LNCaP clone FGC (cell line): Measurements from ENCODE around the gene SENP2.
A peak's percentile ranks its signal among the peaks of the same experiment; 100 is the strongest.
"Not testable (repeated sequence)": the region's sequence is repeated elsewhere in the genome, so short reads cannot be mapped to it uniquely, and the experiment has no call there.

Experiments
- DNase-seq: peaks from one replicate; pipeline ENCODE4 v3.0.0-alpha.2; 2011; ENCODE audit warnings: low read depth
- H3K4me3 ChIP-seq: 2 replicates; pipeline ENCODE4 v1.5.1; 2011; ENCODE audit warnings: mild to moderate bottlenecking, low read depth, low read length, control low read depth
- TF ChIP-seq, protein P1 (sequence below): IDR thresholded peaks from 2 replicates; pipeline ENCODE4 v1.5.1; 2012; ENCODE audit warnings: mild to moderate bottlenecking; ENCODE audit not compliant: control insufficient read depth, insufficient read depth; ENCODE audit errors: extremely low read depth

The SENP2 gene

DNA sequence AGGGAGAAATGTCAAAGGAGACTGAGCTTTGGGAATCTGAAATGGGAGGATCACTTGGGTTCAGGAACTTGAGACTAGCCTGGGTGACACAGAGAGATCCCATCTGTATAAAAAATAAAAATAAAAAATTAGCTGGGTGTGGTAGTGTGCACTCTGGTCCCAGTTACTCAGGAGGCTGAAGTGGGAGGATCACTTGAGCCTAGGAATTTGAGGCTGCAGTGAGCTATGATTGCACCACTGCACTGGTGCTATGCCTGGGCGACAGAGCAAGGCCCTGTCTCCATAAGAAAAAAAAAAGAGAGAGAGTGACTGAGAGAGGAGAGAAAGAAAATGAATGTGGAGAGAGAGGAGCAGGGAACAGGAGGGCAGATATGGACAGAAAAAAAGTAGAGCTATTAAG is 72.8 kb downstream of the SENP2 start:
- no peak overlapping the region for H3K4me3 ChIP-seq
- TF ChIP-seq, protein P1, sequence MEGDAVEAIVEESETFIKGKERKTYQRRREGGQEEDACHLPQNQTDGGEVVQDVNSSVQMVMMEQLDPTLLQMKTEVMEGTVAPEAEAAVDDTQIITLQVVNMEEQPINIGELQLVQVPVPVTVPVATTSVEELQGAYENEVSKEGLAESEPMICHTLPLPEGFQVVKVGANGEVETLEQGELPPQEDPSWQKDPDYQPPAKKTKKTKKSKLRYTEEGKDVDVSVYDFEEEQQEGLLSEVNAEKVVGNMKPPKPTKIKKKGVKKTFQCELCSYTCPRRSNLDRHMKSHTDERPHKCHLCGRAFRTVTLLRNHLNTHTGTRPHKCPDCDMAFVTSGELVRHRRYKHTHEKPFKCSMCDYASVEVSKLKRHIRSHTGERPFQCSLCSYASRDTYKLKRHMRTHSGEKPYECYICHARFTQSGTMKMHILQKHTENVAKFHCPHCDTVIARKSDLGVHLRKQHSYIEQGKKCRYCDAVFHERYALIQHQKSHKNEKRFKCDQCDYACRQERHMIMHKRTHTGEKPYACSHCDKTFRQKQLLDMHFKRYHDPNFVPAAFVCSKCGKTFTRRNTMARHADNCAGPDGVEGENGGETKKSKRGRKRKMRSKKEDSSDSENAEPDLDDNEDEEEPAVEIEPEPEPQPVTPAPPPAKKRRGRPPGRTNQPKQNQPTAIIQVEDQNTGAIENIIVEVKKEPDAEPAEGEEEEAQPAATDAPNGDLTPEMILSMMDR: no peak
- no peak for DNase-seq

DNA sequence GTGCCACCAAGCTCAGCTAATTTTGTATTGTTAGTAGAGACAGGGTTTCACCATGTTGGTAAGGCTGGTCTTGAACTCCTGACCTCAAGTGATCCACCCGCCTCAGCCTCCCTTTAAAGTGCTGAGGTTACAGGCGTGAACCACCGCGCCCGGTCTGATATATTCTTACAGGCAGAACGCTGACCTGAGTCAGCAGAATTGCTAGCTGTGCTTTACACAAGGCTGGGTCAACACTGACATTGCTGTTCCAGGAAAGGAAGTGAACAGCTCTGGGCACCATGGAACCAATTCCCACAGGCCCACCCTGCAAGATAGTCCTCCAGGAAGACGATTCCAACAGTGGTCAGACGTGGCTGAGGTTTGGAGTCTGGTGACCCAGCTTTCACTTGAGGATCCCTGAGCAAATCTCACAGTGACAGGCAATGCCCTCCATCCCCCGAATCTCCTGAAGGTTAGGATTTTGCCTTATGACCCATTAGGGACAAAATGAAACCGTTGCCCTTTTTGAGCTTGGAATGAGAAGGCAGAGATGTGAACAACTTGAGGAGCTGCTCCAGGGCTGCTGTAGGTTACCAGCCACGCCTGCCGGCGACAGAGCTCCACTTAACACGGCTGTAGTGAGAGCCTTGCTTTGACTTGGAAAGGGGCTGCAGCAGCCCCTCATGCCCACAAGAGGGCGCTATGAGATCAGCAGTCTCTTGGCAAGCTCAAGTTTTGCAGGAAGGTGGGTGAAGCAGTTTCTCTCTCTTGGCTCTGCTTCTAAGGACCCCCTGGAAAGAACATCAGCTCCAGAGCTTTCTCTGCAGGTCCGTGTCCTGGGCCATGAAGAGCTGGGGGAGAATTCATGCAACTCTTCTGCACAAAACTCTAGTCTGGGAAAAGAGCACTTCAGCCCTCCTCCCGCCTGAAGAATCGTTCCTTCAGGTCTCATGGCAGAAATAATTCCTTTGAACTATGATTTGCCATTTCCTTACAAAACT is 74.1 kb downstream of the SENP2 start:
- peak overlapping the region; percentile 13; the same call in 1 of the 2 replicates for H3K4me3 ChIP-seq
- TF ChIP-seq, protein P1: peak; percentile 96
- DNase-seq: peak; percentile 69

DNA sequence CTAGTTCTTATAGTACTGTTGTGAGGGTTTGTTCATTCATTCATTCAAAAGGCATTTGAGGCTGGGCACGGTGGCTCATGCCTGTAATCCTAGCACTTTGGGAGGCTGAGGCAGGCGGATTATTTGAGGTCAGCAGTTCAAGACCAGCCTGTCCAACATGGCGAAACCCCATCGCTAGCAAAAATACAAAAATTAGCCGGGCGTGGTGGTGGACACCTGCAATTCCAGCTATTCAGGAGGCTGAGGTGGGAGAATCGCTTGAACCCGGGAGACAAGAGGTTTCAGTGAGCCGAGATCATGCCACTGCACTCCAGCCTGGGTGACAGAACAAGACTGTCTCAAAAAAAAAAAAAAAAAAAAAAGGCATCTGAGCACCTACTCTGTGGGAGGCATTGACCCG is 75.2 kb downstream of the SENP2 start:
- H3K4me3 ChIP-seq, DNase-seq: not testable (repeated sequence)

DNA sequence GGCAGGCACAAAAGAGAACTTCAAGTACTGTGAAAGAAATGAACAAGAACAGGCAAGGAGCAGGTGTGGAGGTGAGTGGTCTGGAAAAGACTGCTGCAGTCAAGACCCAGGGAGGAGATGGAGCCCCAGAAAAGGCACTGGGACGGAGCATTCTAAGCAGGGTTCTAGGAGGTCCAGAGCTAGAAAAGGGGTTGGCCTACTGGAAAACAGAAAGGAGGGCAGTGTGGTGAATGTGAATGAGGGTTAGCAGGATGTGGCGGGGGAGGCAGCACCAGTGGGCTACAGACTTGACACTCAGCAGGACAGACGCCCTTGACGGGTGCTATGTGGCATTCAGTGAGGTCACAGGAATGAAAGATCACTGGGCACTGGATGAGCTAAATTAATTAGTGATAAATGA is 75.7 kb downstream of the SENP2 start:
- TF ChIP-seq, protein P1: no peak
- no peak for DNase-seq
- no peak overlapping the region for H3K4me3 ChIP-seq

DNA sequence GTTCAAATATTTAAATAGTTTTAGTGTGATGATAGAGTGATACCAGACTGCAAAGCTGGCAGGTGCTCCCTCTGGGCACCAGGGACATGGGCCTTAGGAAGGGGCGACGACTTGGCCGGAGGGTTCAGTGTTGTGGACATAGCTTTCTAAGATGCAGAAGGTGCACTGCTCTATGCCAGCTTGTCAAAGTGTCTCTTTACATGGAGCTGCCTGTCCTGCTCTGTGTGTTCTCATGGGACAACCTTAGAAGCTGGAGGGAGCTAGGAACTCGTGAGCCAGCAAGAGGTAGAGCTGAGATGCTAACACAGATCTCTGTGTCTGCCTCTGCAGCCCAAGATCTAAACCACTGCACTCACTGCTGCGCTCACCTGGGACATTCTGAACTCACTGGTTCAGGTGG is 77.8 kb downstream of the SENP2 start:
- DNase-seq: no peak
- no peak overlapping the region for H3K4me3 ChIP-seq
- TF ChIP-seq, protein P1: no peak

DNA sequence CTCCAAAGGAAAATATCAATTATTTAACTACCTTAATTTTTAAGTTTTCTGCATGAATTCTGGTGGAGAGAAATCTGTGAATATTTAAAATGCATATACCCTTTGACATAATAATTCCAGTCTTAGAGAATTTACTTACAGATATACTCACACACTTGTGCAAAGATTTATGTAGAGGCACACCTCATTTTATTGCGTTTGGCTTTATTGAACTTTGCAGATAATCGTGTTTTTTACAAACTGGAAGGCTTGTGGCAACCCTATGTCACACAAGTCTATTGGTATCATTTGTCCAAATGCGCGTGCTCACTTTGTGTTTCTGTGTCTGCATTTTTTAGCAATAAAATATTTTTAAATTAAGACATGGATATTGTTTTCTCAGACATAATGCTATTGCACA is 81.5 kb downstream of the SENP2 start:
- H3K4me3 ChIP-seq: no peak overlapping the region
- DNase-seq: no peak
- TF ChIP-seq, protein P1: no peak

DNA sequence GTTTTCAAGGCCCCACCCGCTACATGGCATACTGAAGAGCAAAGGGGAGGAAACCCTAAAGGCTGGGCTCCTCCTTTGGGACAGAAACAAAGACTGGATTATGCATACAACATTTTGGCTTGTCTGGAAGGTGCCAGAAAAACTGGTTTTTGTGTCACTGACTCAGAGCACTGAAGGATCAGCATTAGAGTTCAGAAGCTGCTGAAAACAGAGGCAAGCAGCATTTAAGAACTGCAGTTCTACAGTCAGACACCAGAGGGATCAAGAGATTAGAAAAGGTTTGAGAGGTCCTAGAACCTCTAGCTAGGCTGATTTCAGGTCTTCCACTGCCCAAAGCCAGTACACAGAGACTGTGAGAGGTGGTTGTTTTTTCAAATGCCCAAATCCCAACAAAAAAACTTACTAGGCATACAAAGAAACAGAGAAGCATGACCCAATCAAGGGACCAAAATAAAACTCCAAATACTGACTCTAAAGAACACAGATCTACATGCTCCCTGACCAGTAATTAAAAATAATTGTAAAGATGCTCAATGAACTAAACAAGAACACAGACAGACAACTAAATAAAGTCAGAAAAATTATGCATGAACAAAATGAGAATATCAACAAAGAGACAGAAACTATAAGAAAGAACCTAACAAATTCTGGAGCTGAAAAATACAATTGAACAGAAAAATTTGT is 91.2 kb downstream of the SENP2 start:
- H3K4me3 ChIP-seq: no peak overlapping the region
- TF ChIP-seq, protein P1: peak; percentile 70
- DNase-seq: peak; percentile 80
